Measurements from ENCODE around the gene GAS6.

GAS6 gene

GRCh38 chr13:113850722-113851479, 13.0 kb downstream of the GAS6 start:
- no peak for DNase-seq

GRCh38 chr13:113849981-113850721, 13.7 kb downstream of the GAS6 start:
- no peak for DNase-seq

DNA sequence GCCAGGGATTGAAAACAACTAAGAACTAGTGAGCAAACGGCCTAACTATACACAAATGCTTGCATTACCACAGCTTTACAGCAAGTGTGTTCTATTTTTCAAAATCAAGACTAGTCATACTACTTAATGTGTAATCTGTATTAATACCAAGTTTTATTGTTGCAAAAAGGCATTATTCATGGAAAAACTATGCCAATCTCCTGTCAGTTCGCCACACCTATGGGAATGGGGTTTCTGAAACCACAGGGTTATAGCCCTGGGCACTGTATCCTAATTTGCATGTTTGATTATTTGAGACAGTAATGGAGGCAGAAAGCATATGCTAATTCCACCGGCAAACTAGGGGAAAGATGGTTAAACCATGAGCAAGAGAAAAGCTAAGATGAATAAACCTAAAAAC, 14.3 kb downstream of the GAS6 start:
- no peak for DNase-seq

DNA sequence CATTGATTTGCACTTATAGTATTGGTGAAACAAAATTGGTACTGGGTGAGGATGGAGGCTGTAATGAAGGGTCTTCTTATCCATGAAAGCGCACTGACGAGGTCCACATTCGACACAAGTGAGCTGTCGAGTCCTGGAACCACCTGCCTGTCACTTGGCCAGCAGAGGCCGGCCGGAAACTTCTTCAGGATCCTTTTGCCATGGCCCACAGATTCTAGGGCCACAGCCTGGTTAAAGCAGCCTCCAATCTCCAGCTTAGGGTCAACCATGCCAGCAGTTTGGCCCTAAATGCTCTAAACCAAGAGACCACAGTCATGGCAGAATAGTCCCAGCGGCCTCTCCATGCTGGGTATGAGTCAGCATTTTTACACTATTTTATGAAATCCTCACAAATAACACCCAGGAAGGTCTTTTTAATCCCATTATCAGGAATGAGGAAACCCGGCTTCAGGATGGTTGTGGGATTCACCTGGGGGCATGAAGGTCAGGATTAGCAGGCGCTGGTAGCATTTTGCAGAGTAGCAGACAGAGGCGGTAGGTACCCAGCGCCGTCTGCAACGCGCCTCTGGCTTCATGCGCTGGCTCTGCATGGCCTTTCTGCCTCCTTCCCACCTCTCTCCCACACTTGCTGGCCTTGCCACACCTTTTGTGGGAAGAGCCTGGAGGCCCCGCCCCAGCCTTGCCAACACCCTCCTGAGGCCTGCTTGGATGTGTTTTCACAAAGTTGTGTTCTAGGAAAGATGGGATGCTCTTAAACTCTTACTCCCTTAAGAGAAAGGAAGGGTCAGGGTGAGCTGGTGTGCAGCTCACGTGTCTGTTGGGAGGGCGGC, 15.2 kb downstream of the GAS6 start:
- DNase-seq = no peak

DNA sequence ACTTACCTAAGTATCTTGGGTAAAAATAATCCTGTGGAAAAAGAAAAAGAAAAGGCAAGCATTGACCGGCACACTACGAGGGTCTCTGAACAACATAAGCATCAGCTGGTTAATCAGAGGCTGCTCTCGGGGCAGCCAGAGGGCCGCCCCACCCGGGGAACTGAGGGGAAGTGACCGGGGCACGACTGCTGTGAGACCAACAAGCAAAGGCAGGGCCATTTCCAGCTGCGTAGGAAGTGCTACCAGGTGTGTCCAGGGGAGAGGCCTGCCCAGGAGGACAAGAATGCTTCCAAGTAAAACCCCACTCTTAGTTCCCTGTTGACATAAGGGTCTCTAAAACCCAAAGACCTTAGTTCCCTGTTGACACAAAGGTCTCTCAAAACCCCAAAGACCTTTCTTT, 15.9 kb downstream of the GAS6 start:
- DNase-seq = no peak

DNA sequence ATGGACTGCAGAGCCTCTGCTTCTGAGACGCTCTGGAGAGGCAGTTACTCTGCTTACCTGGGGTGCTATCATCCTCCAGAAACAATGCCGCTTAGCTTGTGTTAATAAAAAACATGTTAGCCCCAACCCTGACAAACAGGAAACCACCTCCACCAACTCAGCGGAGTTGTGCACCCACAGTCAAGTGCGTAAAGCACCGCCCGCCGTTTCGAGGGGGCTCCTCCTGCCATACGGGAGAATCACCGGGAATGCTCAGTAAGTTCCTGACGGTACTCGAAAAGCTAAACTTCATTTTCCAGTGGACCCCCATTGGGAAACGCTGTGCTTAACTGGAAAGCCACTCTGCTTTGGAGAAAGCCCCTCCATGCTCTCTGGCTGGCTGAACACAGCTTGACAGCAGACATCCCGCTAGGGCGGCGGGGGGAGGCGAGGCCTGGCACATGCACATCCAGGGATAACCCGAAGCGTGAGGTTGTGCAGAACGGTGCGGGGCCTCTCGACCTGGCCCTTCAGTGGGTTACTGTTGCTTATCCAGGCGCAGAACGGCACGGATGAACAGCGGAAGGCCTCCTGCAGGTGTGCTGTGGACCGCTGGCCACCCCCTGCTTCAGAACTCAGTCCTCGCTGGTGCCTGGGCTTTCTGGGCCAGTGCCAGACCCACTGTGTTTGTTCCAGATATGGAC, 17.1 kb downstream of the GAS6 start:
- DNase-seq = no peak

DNA sequence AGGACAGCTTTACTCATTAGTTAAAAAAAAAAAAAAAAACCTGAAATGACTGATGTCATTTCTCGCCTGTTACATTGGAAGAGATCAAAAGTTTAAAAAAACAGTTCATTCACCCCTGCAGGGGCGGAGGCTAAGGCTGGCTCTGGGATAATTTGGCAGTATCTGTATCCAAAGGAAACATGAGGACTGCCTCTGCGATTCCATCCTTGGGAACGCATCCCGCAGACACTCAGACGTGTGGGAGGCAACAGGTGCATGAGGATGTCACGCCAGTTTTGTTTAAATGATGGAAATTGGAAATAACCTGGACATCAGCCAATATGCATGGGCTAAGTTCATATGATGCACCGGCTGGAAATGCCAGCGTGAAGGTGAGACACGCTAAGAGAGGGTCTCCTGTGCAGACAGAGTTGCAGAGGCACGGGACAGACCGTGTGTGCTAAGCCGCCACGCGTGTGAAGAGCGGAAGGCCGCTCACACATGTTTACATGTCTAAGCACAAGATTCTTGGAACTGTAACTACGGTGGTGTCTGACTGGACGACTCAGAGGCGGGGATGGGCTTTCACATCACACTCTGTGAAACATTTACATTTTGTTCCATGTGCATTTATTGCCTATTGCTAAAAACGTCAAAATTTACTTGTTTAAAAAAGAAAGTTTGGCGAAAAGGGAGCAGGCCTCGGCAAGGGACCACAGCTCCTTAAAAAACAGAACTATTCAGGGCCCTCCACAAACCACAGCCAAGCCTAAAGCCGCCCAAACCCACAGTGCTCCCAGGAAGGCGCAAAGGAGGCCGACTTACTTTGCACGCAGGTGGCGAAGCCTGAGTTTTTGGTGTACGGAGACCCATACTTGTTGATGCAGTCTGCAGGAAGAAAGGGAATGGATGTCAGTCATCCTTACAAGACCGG, 17.9 kb downstream of the GAS6 start:
- DNase-seq = no peak

GRCh38 chr13:113845055-113845454, 18.8 kb downstream of the GAS6 start:
- no peak for DNase-seq

DNA sequence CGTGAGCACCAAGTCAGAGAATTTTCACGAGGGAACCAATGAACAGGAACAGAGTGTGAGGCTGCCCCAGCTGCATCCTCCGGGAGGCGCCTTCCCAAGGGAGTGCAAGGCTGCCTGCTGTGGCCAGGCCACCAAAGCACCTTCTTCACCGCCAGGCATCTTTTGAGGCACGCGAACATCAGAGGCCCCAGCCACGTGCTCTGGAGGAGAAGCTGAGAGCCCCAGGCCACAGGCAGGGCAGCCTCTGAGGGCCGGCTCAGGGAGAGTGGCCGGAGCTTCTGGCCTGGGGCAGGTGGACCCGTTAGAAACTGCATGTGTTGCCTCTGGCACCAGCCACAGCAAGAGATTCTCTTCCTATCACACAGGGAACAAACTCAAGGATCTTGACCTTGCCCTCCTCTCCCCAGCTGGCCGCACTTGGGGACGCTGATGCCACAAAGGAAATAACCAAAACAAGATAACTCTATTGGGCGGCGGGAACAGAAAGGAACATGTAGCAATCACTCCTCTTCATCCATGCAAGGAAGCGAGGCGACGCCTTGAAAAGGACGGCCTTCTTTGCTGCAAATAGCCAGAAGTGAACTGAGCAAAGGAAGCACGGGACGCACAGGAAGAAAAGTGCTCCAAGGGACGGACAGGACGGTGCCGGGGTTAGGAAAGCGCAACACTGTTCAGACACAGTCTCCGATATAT, 19.9 kb downstream of the GAS6 start:
- no peak for DNase-seq

DNA sequence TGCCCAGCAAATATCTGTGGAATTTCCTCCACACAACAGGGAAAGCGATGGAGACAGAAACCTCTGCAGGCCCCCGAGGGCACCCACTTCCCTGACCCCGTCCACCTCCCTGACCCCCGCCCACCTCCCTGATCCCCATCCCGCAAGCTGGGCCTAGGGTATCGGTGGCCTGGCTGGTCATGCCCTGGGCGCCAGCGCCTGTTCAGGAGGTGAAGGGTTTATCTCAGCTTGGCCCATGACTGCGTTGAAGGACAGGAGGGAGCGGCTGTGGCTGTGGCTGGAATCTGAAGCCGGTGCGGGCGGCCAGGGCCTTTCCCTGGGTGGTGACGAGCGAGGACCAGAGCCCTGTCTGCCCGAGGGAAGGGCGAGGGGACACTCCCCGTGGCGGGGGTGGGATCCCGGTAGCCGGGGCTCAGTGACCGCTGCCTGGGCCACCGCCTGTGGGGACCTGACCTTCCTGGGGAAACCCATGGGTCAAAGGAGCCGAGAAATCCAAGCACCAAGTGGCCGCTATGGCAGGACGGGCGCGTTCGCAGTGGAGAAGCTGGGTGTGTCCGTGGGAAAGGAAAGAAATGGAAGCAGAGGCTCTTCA, 20.7 kb downstream of the GAS6 start:
- DNase-seq = no peak

GRCh38 chr13:113842336-113843062, 21.4 kb downstream of the GAS6 start:
- no peak for DNase-seq

DNA sequence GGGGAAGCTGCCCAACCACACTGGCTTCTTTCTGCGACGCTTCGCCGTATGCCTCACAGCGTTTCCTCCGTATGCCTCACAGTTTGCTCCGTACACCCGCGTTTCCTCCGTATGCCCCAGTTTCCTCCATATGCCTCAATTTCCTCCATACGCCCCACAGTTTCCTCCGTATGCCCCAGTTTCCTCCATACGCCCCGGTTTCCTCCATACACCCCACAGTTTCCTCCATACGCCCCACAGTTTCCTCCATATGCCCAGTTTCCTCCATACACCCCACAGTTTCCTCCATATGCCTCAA, 22.6 kb downstream of the GAS6 start:
- no peak for DNase-seq

- no peak for DNase-seq
Measured at GRCh38 chr13:113840541-113841352, 23.1 kb downstream of the GAS6 start.

GRCh38 chr13:113839536-113840204, 24.2 kb downstream of the GAS6 start:
- DNase-seq = no peak

DNA sequence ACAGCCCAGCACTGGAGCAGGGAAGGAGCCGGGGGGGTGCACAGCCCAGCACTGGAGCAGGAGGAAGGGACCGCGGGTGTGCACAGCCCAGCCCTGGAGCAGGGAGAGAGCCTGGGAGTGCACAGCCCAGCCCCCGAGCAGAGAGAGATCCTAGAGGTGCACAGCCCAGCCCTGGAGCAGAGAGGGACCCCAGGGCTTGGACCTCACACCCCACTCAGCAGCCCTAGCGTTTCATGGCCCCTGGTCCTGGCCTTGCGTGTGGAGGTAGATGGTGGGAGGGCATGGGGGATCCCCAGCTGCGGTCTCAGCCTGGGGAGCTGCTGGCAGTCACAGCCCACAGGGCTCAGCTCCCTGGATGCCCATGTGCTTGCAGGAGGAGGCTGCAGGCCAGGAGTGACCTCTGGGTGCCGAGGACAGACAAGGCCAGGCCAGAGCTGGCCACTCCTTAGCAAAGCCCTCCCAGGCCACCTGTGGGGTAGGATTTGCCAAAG, 25.1 kb downstream of the GAS6 start:
- no peak for DNase-seq

DNA sequence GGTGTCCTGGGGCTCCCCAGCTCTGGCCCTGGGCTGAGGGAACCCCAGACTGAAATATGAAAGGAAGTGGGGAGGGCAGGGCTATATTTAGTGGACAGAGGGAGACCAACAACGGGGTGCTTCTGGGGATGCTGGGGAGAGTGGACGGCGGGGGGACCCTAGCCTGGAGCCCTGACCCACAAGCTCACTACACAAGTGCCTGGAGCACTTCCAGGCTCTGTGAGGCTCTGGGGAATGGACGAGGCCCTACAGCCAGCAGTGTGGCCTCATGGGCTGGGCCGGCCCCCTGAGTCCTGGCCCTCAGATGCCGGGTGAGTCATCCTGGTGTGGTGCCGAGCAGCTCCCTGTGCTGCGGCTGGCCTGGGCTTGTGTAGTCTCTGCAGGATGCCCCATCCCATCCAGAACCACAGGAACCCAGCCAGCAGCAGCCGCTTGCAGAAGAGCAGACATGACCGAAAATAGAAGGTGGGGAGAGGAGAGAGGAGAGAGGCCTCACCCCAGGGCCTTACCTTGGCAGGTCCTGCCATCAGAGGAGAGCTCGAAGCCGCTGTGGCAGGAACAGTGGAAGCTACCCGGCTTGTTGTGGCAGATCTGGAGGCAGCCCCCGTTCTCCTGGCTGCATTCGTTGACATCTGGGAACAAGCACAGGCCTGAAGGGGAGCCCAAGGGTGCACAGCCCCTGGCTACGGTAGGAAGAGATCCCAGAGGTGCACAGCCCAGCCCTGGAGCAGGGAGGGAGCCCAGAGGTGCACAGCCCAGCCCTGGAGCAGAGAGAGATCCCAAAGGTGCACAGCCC, 26.1 kb downstream of the GAS6 start:
- DNase-seq = peak; percentile 76

GRCh38 chr13:113836768-113837559, 26.9 kb downstream of the GAS6 start:
- peak; percentile 70 for DNase-seq

Data from NCI-H69 (cell line).